Endodermal cell (in vitro differentiated cells): ENCODE data around the gene TUSC1. TPM values are rescaled to one million over a fixed set of nuclear protein-coding genes. Genes with fewer than 3 reads are reported as not detected.
"Not testable (repeated sequence)": the region's sequence is repeated elsewhere in the genome, so short reads cannot be mapped to it uniquely, and the experiment has no call there.

ENCODE experiments used
- DNase-seq: peaks from one replicate; pipeline ENCODE4 v3.0.0-alpha.2; 2017
- H3K27ac ChIP-seq: 2 replicates; pipeline ENCODE4 v1.5.1; 2013; ENCODE audit warnings: mild to moderate bottlenecking, low read depth, low read length, moderate library complexity
- H3K27me3 ChIP-seq: 2 replicates; pipeline ENCODE4 v1.6.1; 2013; ENCODE audit warnings: mild to moderate bottlenecking, low read length, moderate library complexity; ENCODE audit not compliant: insufficient read depth, control insufficient read depth, poor library complexity, severe bottlenecking
- H3K36me3 ChIP-seq: 2 replicates; pipeline ENCODE4 v1.7.0; 2013; ENCODE audit warnings: mild to moderate bottlenecking, low read length, moderate library complexity; ENCODE audit not compliant: control insufficient read depth, insufficient read depth
- H3K4me1 ChIP-seq: one replicate; pipeline ENCODE4 v1.7.0; 2013; ENCODE audit warnings: low read length; ENCODE audit not compliant: control insufficient read depth, insufficient read depth
- H3K4me3 ChIP-seq: 2 replicates; pipeline ENCODE4 v1.5.1; 2013; ENCODE audit warnings: mild to moderate bottlenecking, low read length, moderate library complexity
- H3K9ac ChIP-seq: 2 replicates; pipeline ENCODE4 v1.6.1; 2013; ENCODE audit warnings: mild to moderate bottlenecking, low read length, moderate library complexity; ENCODE audit not compliant: poor library complexity, severe bottlenecking; ENCODE audit errors: extremely low read depth
- H3K9me3 ChIP-seq: 2 replicates; pipeline ENCODE4 v1.6.1; 2013; ENCODE audit warnings: mild to moderate bottlenecking, low read length, moderate library complexity; ENCODE audit not compliant: control insufficient read depth
- H3K27ac Mint-ChIP-seq: 2 replicates; pipeline ENCODE4 v1.8.0; 2020; ENCODE audit warnings: mixed read lengths
- H3K27me3 Mint-ChIP-seq: 2 replicates; pipeline ENCODE4 v1.8.0; 2021; ENCODE audit warnings: mild to moderate bottlenecking, mixed read lengths; ENCODE audit not compliant: insufficient read depth
- H3K36me3 Mint-ChIP-seq: 2 replicates; pipeline ENCODE4 v1.8.0; 2020; ENCODE audit warnings: low read depth, mixed read lengths
- H3K4me1 Mint-ChIP-seq: 2 replicates; pipeline ENCODE4 v1.8.0; 2020; ENCODE audit warnings: mixed read lengths
- H3K4me3 Mint-ChIP-seq: 2 replicates; pipeline ENCODE4 v1.8.0; 2020; ENCODE audit warnings: mild to moderate bottlenecking, moderate library complexity, mixed read lengths
- H3K9me3 Mint-ChIP-seq: 2 replicates; pipeline ENCODE4 v1.8.0; 2020; ENCODE audit warnings: mild to moderate bottlenecking, mixed read lengths
- CTCF ChIP-seq: fragments of 200-600 bp; sonication (generic); conservative IDR thresholded peaks from 2 replicates; pipeline ENCODE4 v1.5.0; 2021; ENCODE audit warnings: antibody characterized with exemption, mild to moderate bottlenecking
- WGBS, 2 experiments: methylation state at CpG; one replicate each; pipeline versions ENCODE4 v1.1.5 to v1.1.7; 2013; ENCODE audit warnings: missing lambda C conversion rate in 2 of 2, mixed read lengths in 1 of 2; ENCODE audit not compliant: insufficient coverage in 1 of 2, insufficient read length in 1 of 2; 5-methylcytosine and 5-hydroxymethylcytosine counted together
- total RNA-seq, 2 donors: library from RNA; stranded (reverse); fragmentation: NEBNext Ultra II Directional in 1 of 2; extraction: Animal tissue kit (Norgen Biotek cat#: 25700) in 1 of 2; gene quantifications; 2 replicates in 1 of 2; 3 replicates in 1 of 2; pipeline ENCODE4 v1.2.1, GENCODE V29; 2021

TUSC1 gene
- total RNA-seq, 2 donors from 2014 or later, result 2.4 to 13.3 TPM

GRCh38 chr9:25703701-25704357, 25.6 kb upstream of the TUSC1 start:
- Mint-ChIP-seq H3K27ac (no peak overlapping the region), H3K27me3 (no peaks in the 10 kb centered on the region), H3K36me3 (no peaks in the 10 kb centered on the region), H3K9me3 (no peaks in the 10 kb centered on the region), H3K4me1 (no peaks in the 10 kb centered on the region), H3K4me3 (no peak overlapping the region)
- Histone ChIP-seq H3K9me3 (no peaks in the 10 kb centered on the region), H3K9ac (no peak overlapping the region), H3K4me1 (no peaks in the 10 kb centered on the region), H3K36me3 (no peaks in the 10 kb centered on the region), H3K4me3 (no peak overlapping the region), H3K27me3 (no peaks in the 10 kb centered on the region), H3K27ac (no peak overlapping the region)
- DNase-seq, result no peak
- no peak for TF ChIP-seq CTCF
- 93 to 100% methylated on average over 2 of the region's 2 CpGs for WGBS, 2 experiments

DNA sequence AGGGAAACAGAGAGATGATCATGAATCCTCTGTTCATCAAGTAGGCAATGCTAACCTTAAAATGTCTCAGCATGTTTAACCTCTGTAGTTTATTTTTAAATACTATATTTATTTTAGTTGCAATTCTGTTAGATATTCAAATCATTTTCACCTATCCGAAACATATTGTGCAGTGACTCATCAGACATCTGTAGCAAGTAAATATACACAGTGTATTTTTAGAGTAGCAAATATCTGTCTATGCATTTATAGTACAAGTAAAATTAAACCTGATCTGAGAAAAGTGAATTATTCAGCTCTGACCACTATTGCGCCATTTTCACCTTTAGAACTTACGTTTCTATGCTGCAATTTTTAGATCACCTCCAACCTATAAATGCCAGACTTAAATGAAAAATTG, 24.3 kb upstream of the TUSC1 start:
- no peak for TF ChIP-seq CTCF
- H3K4me3 ChIP-seq, result no peak overlapping the region
- H3K27ac Mint-ChIP-seq, result no peak overlapping the region
- no peak overlapping the region for H3K4me3 Mint-ChIP-seq
- H3K4me1 ChIP-seq, result no peaks in the 10 kb centered on the region
- no peak overlapping the region for H3K27ac ChIP-seq
- no peak for DNase-seq
- H3K9ac ChIP-seq, result no peak overlapping the region
- WGBS, 2 experiments, result 100% methylated on average over 2 of the region's 3 CpGs; no CpG with 5 or more reads in 1 of the 2 experiments
- no peaks in the 10 kb centered on the region for H3K9me3 Mint-ChIP-seq
- no peaks in the 10 kb centered on the region for H3K27me3 Mint-ChIP-seq
- H3K4me1 Mint-ChIP-seq, result no peaks in the 10 kb centered on the region
- no peaks in the 10 kb centered on the region for H3K27me3 ChIP-seq
- no peaks in the 10 kb centered on the region for H3K9me3 ChIP-seq
- no peaks in the 10 kb centered on the region for H3K36me3 ChIP-seq
- H3K36me3 Mint-ChIP-seq, result no peaks in the 10 kb centered on the region

GRCh38 chr9:25700899-25701298, 22.7 kb upstream of the TUSC1 start:
- not testable (repeated sequence) for H3K4me3 ChIP-seq
- WGBS, 2 experiments, result 96% methylated on average over 3 of the region's 3 CpGs; no CpG with 5 or more reads in 1 of the 2 experiments

DNA sequence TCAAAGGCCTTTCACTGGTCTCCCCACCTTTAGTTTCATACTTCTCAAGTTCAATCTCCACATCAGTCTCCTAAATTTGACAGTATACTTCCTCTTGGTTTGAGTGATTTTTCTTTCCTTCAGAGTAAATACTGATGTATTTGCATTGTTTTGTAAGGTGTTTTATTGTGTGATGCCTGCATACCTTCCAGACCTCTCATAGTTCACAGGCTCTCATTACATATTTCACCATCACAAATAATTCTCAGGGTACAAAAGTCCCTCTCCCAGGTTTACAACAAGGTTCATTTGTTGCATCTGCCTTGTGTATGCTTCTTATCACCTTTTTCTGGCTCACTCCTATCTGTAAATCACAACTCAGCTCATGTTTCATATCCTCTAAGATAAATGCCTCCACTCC, 22.2 kb upstream of the TUSC1 start:
- Histone ChIP-seq H3K4me3 (no peak overlapping the region), H3K27ac (no peak overlapping the region), H3K27me3 (no peaks in the 10 kb centered on the region), H3K4me1 (no peaks in the 10 kb centered on the region), H3K9me3 (no peaks in the 10 kb centered on the region), H3K9ac (no peak overlapping the region), H3K36me3 (no peaks in the 10 kb centered on the region)
- Mint-ChIP-seq H3K4me3 (no peak overlapping the region), H3K36me3 (no peaks in the 10 kb centered on the region), H3K27ac (no peak overlapping the region), H3K9me3 (no peaks in the 10 kb centered on the region), H3K4me1 (peaks cover 12% of the 10 kb centered on the region), H3K27me3 (no peaks in the 10 kb centered on the region)
- no peak for TF ChIP-seq CTCF
- no peak for DNase-seq

More at GRCh38 chr9:25700899-25701298, 22.7 kb upstream of the TUSC1 start:
- not testable (repeated sequence) for H3K9ac ChIP-seq, H3K27me3 Mint-ChIP-seq, H3K36me3 Mint-ChIP-seq, H3K4me3 Mint-ChIP-seq, H3K36me3 ChIP-seq, H3K4me1 Mint-ChIP-seq, H3K27ac Mint-ChIP-seq, H3K9me3 Mint-ChIP-seq, H3K27ac ChIP-seq, H3K9me3 ChIP-seq, H3K27me3 ChIP-seq, DNase-seq, H3K4me1 ChIP-seq
